Parathyroid adenoma (tissue), 2 donors: ENCODE results near the gene ZNF511.

Experiments used
- H2AFZ ChIP-seq: fragments of 300-600 bp; sonication (generic); one replicate; pipeline ENCODE4 v1.7.0; 2017; ENCODE audit warnings: antibody characterized with exemption, mild to moderate bottlenecking
- H3K27ac ChIP-seq: fragments of 300-600 bp; sonication (generic); one replicate; pipeline ENCODE4 v1.7.0; 2017
- H3K27me3 ChIP-seq: fragments of 300-600 bp; sonication (generic); one replicate; pipeline ENCODE4 v1.7.0; 2017; ENCODE audit warnings: low read length; ENCODE audit not compliant: control insufficient read depth, insufficient read depth
- H3K36me3 ChIP-seq: fragments of 300-600 bp; sonication (generic); one replicate; pipeline ENCODE4 v1.7.0; 2017; ENCODE audit warnings: low read length; ENCODE audit not compliant: control insufficient read depth, insufficient read depth
- H3K4me1 ChIP-seq: fragments of 300-600 bp; sonication (generic); one replicate; pipeline ENCODE4 v1.7.0; 2017; ENCODE audit warnings: control low read depth
- H3K4me2 ChIP-seq: fragments of 300-600 bp; sonication (generic); one replicate; pipeline ENCODE4 v1.7.0; 2017; ENCODE audit warnings: low read length
- H3K4me3 ChIP-seq: fragments of 300-600 bp; sonication (generic); one replicate; pipeline ENCODE4 v1.7.0; 2017; ENCODE audit warnings: low read depth, low read length
- H3K79me2 ChIP-seq: fragments of 300-600 bp; sonication (generic); one replicate; pipeline ENCODE4 v1.7.0; 2017; ENCODE audit warnings: control low read depth
- H3K9ac ChIP-seq: fragments of 300-600 bp; sonication (generic); one replicate; pipeline ENCODE4 v1.7.0; 2017; ENCODE audit warnings: mild to moderate bottlenecking
- H3K9me3 ChIP-seq: fragments of 300-600 bp; sonication (generic); one replicate; pipeline ENCODE4 v1.7.0; 2017; ENCODE audit warnings: low read length; ENCODE audit not compliant: control insufficient read depth
- CTCF ChIP-seq: fragments of 300-600 bp; sonication (generic); IDR thresholded peaks from one replicate; pipeline ENCODE4 v1.7.0; 2017; ENCODE audit warnings: antibody characterized with exemption, mild to moderate bottlenecking
- donor health status: primary hyperparathyroidism.

Gene ZNF511

GRCh38 chr10:133350950-133351329 lies 42.2 kb downstream of the ZNF511 start:
- Histone ChIP-seq H2AFZ (no peak overlapping the region), H3K79me2 (no peaks in the 10 kb centered on the region), H3K36me3 (no peaks in the 10 kb centered on the region), H3K9me3 (no peaks in the 10 kb centered on the region), H3K4me1 (no peaks in the 10 kb centered on the region), H3K4me2 (no peak overlapping the region), H3K9ac (no peak overlapping the region), H3K27me3 (no peaks in the 10 kb centered on the region), H3K27ac (no peak overlapping the region), H3K4me3 (no peak overlapping the region)
- TF ChIP-seq CTCF = no peak

GRCh38 chr10:133351408-133352318 lies 42.9 kb downstream of the ZNF511 start:
- H3K79me2 ChIP-seq = no peaks in the 10 kb centered on the region
- no peaks in the 10 kb centered on the region for H3K27me3 ChIP-seq
- H3K36me3 ChIP-seq = no peaks in the 10 kb centered on the region
- no peak overlapping the region for H3K9ac ChIP-seq
- TF ChIP-seq CTCF = no peak
- H3K4me2 ChIP-seq = no peak overlapping the region
- no peak overlapping the region for H3K27ac ChIP-seq
- no peak overlapping the region for H2AFZ ChIP-seq
- no peaks in the 10 kb centered on the region for H3K4me1 ChIP-seq
- H3K4me3 ChIP-seq = no peak overlapping the region
- H3K9me3 ChIP-seq = no peaks in the 10 kb centered on the region

- H3K79me2 ChIP-seq = no peaks in the 10 kb centered on the region
- H2AFZ ChIP-seq = no peak overlapping the region
- H3K27me3 ChIP-seq = no peaks in the 10 kb centered on the region
- TF ChIP-seq CTCF = no peak
- no peak overlapping the region for H3K4me2 ChIP-seq
- no peak overlapping the region for H3K9ac ChIP-seq
- H3K9me3 ChIP-seq = no peaks in the 10 kb centered on the region
- no peaks in the 10 kb centered on the region for H3K4me1 ChIP-seq
- H3K36me3 ChIP-seq = no peaks in the 10 kb centered on the region
- no peak overlapping the region for H3K27ac ChIP-seq
- H3K4me3 ChIP-seq = no peak overlapping the region
These were observed 44.7 kb downstream of the ZNF511 start for GRCh38 chr10:133353202-133353959.

- no peaks in the 10 kb centered on the region for H3K79me2 ChIP-seq
- H3K36me3 ChIP-seq = no peaks in the 10 kb centered on the region
These were observed 45.4 kb downstream of the ZNF511 start for GRCh38 chr10:133353988-133354605.

More at GRCh38 chr10:133353988-133354605, 45.4 kb downstream of the ZNF511 start:
- Histone ChIP-seq H3K27me3 (no peaks in the 10 kb centered on the region), H3K4me2 (no peak overlapping the region), H3K27ac (no peak overlapping the region), H3K9ac (no peak overlapping the region), H3K4me3 (no peak overlapping the region), H2AFZ (no peak overlapping the region), H3K9me3 (no peaks in the 10 kb centered on the region), H3K4me1 (no peaks in the 10 kb centered on the region)
- no peak for TF ChIP-seq CTCF
